RWPE2 (cell line): ENCODE results near the gene KCNIP1.

Experiments used
- ATAC-seq: fragments of 200-7000 bp; cut with Tn5 transposase; 3 replicates; pipeline ENCODE4 v1.9.1; 2021; ENCODE audit warnings: low read depth
- DNase-seq: peaks from one replicate; pipeline ENCODE4 v3.0.0-alpha.2; 2020; ENCODE audit warnings: low spot score
- H3K27ac ChIP-seq: fragments of 450-650 bp; 2 replicates; pipeline ENCODE4 v1.5.1; 2017; ENCODE audit warnings: mild to moderate bottlenecking; ENCODE audit not compliant: poor library complexity, severe bottlenecking
- H3K27me3 ChIP-seq: fragments of 250-450 bp; sonication (Bioruptor Pico); 2 replicates; pipeline ENCODE4 v1.5.1; 2021; ENCODE audit warnings: mild to moderate bottlenecking, moderate library complexity; ENCODE audit not compliant: insufficient read depth, poor library complexity, severe bottlenecking
- H3K36me3 ChIP-seq: fragments of 250-450 bp; sonication (Bioruptor Pico); 2 replicates; pipeline ENCODE4 v1.5.1; 2020; ENCODE audit warnings: low read depth, mild to moderate bottlenecking, moderate library complexity
- H3K4me1 ChIP-seq: fragments of 250-450 bp; sonication (Bioruptor Pico); 2 replicates; pipeline ENCODE4 v1.5.1; 2021; ENCODE audit warnings: mild to moderate bottlenecking, moderate library complexity; ENCODE audit not compliant: insufficient read depth, poor library complexity, severe bottlenecking
- H3K4me3 ChIP-seq: fragments of 250-450 bp; sonication (Bioruptor Pico); 2 replicates; pipeline ENCODE4 v1.5.1; 2021; ENCODE audit warnings: mild to moderate bottlenecking, moderate library complexity; ENCODE audit not compliant: severe bottlenecking
- H3K9me3 ChIP-seq: fragments of 250-450 bp; sonication (Bioruptor Pico); 2 replicates; pipeline ENCODE4 v1.5.1; 2021; ENCODE audit warnings: mild to moderate bottlenecking, moderate library complexity; ENCODE audit not compliant: severe bottlenecking
- CTCF ChIP-seq: fragments of 450-650 bp; IDR thresholded peaks from one replicate; pipeline ENCODE4 v1.5.1; 2017; ENCODE audit warnings: mild to moderate bottlenecking, moderate library complexity; ENCODE audit not compliant: poor library complexity, severe bottlenecking

The KCNIP1 gene

GRCh38 chr5:170617533-170618490 lies 114.0 kb downstream of the KCNIP1 start:
- no peak overlapping the region for H3K4me3 ChIP-seq
- DNase-seq: no peak
- no peaks in the 10 kb centered on the region for H3K27me3 ChIP-seq
- no peaks in the 10 kb centered on the region for H3K36me3 ChIP-seq
- peaks cover 17% of the 10 kb centered on the region for H3K4me1 ChIP-seq
- no peak overlapping the region for H3K27ac ChIP-seq
- H3K9me3 ChIP-seq: no peaks in the 10 kb centered on the region
- no peak for TF ChIP-seq CTCF
- no peak for ATAC-seq

GRCh38 chr5:170619869-170620268 lies 116.0 kb downstream of the KCNIP1 start:
- peaks cover 9% of the 10 kb centered on the region for H3K4me1 ChIP-seq
- no peak overlapping the region for H3K27ac ChIP-seq
- no peaks in the 10 kb centered on the region for H3K9me3 ChIP-seq
- ATAC-seq: no peak
- DNase-seq: no peak
- H3K36me3 ChIP-seq: no peaks in the 10 kb centered on the region
- no peak overlapping the region for H3K4me3 ChIP-seq
- TF ChIP-seq CTCF: no peak
- H3K27me3 ChIP-seq: peaks cover 5% of the 10 kb centered on the region

DNA sequence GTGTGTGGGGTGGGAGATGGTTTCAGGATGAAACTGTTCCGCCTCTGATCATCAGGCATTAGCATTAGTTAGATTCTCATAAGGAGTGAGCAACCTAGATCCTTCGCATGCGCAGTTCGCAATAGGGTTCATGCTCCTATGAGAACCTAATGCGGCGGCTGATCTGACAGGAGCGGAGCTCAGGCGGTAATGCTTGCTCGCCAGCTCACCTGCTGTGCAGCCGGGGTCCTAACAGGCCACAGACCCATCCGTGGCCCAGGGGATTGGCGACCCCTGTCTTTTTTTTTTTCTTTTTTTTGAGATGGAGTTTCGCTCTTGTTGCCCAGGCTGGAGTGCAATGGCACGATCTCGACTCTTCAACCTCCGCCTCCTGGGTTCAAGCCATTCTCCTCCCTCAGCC lies 119.1 kb downstream of the KCNIP1 start:
- peaks cover 5% of the 10 kb centered on the region for H3K27me3 ChIP-seq
- no peak overlapping the region for H3K27ac ChIP-seq
- no peaks in the 10 kb centered on the region for H3K4me1 ChIP-seq
- TF ChIP-seq CTCF: no peak
- no peaks in the 10 kb centered on the region for H3K9me3 ChIP-seq
- no peak overlapping the region for H3K4me3 ChIP-seq
- peak; percentile 62 for DNase-seq
- no peaks in the 10 kb centered on the region for H3K36me3 ChIP-seq
- no peak for ATAC-seq

- peak; percentile 67 for ATAC-seq
- Histone ChIP-seq H3K4me3 (no peak overlapping the region), H3K9me3 (no peaks in the 10 kb centered on the region), H3K4me1 (no peaks in the 10 kb centered on the region), H3K36me3 (no peaks in the 10 kb centered on the region), H3K27me3 (peaks cover 5% of the 10 kb centered on the region), H3K27ac (no peak overlapping the region)
- peak; percentile 86 for TF ChIP-seq CTCF
- peak; percentile 65 for DNase-seq
Measured at GRCh38 chr5:170623576-170624181, 119.9 kb downstream of the KCNIP1 start.
